HTR-8/SVneo (cell line): ENCODE data around the gene ANAPC16.
"Not testable (repeated sequence)": the region's sequence is repeated elsewhere in the genome, so short reads cannot be mapped to it uniquely, and the experiment has no call there.

Experiments
- DNase-seq: peaks from one replicate; pipeline ENCODE4 v3.0.0; 2011; ENCODE audit warnings: low spot score, mixed read lengths; ENCODE audit not compliant: insufficient read length
- FAIRE-seq: peaks from 2 replicates; lab custom pipeline; 2011; peaks lifted over from hg19 to GRCh38; lab: Jason Lieb, UNC

The ANAPC16 gene

GRCh38 chr10:72208526-72208925, 7.3 kb upstream of the ANAPC16 start:
- not testable (repeated sequence) for DNase-seq, FAIRE-seq

- not testable (repeated sequence) for DNase-seq, FAIRE-seq
Observed at GRCh38 chr10:72211381-72211780, 4.4 kb upstream of the ANAPC16 start.

DNA sequence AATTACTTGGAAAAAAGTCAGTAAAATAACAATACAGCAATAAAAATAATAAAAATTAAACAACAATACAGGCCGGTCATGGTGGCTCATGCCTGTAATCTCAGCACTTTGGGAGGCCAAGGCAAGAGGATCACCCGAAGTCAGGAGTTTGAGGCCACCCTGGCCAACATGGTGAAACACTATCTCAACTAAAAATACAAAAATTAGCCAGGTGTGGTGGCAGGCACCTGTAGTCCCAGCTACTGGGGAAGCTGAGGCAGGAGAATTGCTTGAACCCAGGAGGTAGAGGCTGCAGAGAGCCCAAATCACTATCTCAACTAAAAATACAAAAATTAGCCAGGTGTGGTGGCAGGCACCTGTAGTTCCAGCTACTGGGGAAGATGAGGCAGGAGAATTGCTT, 4.0 kb upstream of the ANAPC16 start:
- not testable (repeated sequence) for FAIRE-seq, DNase-seq

DNA sequence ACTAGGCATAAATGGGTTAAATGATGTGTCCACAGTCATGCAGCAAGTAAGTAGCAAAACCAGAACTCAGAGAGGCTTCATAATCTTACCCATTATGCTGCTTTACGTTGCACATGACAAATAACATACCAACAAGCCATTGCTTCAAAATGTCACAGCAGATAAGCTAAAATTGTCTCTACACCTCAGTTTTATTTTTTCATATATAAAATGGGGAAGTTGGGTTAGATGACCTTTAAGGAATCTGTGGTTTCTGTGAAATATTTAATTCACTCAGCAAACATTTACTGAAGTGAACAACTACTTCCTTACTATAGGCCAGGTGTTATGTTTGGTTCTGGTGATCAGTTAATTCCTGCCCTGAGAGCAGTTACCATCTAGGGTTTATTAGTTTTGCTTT, 2.5 kb downstream of the ANAPC16 start:
- FAIRE-seq, result no peak
- no peak for DNase-seq

- DNase-seq (no peak), FAIRE-seq (no peak)
Observed at GRCh38 chr10:72218726-72219125, 2.9 kb downstream of the ANAPC16 start.

DNA sequence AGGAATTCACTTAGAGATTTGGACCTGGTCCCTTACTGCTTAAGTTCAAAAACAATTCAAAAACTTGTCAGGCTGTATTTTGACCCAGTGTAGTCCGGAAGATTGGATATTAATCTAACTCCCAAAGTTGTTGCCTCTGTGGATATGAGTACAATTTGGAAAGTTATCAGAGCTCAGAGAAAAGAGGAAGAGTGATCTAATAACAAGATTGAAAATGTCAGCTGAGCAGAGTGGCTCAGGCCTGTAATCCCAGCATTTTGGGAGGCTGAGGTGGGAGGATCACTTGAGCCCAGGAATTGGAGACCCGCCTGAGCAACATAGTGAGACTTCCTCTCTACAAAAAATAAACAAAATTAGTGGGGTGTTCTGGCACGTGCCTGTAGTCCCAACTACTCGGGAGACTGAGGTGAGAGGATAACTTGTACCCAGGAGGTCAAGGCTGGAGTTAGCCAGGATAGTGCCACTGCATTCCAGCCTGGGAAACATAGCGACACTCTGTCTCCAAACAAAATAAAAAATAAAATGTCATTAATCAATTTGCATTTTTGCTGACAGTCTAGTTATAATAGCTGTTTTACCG, 3.5 kb downstream of the ANAPC16 start:
- no peak for DNase-seq
- no peak for FAIRE-seq

DNA sequence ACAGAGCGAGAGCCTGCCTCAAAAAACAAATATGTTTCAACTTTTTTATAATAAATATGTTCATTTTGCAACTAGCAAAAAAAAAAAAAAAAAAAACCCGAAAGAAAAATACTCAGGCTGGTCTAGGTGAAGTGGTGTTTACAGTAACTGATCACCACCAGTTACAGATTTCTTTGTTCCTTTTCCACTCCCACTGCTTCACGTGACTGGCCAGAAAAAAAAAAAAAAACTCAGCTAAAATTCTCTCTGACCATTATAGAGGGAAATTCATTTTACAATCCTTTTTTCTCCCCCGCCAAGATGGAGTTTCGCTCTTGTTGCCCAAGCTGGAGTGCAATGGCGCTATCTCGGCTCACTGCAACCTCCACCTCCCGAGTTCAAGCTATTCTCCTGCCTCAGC, 4.8 kb downstream of the ANAPC16 start:
- FAIRE-seq (no peak), DNase-seq (no peak)

- no peak for DNase-seq
- no peak for FAIRE-seq
Observed at GRCh38 chr10:72221278-72221677, 5.5 kb downstream of the ANAPC16 start.

GRCh38 chr10:72223743-72224101, 7.9 kb downstream of the ANAPC16 start:
- DNase-seq (no peak), FAIRE-seq (no peak)

- not testable (repeated sequence) for DNase-seq, FAIRE-seq
Observed at GRCh38 chr10:72224191-72224590, 8.4 kb downstream of the ANAPC16 start.

DNA sequence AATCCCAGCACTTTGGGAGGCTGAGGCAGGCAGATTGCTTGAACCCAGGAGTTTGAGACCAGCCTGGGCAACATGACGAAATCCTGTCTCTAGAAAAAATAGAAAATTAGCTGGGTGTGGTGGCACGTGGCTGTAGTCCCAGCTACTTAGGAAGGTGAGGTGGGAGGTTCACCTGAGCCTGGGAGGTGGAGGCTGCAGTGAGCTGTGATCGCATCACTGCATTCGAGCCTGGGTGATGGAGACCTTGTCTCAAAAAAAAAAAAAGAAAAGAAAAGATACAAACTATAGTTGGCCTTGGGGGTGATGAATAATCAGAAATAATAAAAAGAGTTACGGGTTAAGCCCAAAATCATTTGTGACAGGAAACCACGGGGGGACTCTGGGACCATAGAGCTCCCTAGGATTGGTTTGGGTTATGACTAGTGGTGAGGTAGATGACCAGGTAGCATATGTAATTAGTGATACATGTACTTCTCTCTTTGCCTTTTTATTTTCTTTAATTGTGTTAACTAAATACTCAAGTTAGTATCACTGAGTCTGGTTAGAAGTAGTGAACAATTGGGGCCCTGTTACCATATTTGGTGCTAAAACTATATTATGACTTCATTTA, 10.7 kb downstream of the ANAPC16 start:
- DNase-seq (no peak), FAIRE-seq (no peak)

DNA sequence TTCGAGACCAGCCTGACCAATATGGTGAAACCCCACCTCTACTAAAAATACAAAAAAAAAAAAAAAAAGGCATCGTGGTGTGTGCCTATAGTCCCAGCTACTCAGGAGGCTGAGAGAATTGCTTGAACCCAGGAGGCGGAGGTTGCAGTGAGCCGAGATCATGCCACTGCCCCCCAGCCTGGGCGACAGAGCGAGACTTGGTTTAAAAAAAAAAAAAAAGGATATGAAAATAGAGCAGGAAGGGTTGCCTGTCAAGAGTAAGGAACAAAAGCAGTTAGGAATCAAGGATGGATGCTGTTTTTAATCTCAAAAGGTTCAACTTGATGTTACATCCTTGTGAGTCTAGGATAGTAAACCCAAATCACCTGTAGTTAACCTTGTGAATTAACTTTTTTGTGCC, 12.0 kb downstream of the ANAPC16 start:
- no peak for FAIRE-seq

GRCh38 chr10:72228318-72228751, 12.5 kb downstream of the ANAPC16 start:
- DNase-seq, result no peak
- no peak for FAIRE-seq

More for the DNA sequence above, 12.0 kb downstream of the ANAPC16 start:
- DNase-seq, result no peak

GRCh38 chr10:72229261-72230251, 13.7 kb downstream of the ANAPC16 start:
- FAIRE-seq (no peak), DNase-seq (no peak)

GRCh38 chr10:72233621-72234020, 17.8 kb downstream of the ANAPC16 start:
- no peak for DNase-seq
- no peak for FAIRE-seq

- FAIRE-seq, result no peak
- DNase-seq, result no peak
Observed at GRCh38 chr10:72234560-72235095, 18.8 kb downstream of the ANAPC16 start.

- no peak for DNase-seq
- no peak for FAIRE-seq
Observed at GRCh38 chr10:72235544-72236279, 19.9 kb downstream of the ANAPC16 start.

- FAIRE-seq, result no peak
- no peak for DNase-seq
Observed at GRCh38 chr10:72238392-72239175, 22.8 kb downstream of the ANAPC16 start.

DNA sequence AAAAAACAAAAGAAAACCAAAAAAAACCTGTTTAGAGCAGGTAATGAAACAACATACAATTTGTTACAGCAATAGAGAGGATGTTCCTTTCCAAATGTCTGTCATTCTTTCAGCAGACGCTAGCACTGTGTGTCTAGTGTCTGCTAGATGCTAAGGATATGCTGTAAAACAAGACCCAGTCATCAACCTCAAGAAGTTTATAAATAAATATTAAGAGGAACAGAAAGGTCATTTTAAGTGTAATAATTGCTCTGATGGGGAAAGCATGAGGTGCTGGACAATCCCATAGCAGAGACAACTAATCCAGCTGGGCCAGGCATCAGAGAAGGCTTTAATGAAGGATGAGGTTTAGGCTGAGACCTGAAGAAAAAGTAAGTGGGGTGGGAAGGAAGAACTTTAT, 23.6 kb downstream of the ANAPC16 start:
- FAIRE-seq (no peak), DNase-seq (no peak)
